Measurements from ENCODE around the gene NEMF.
"Not testable (repeated sequence)": the region's sequence is repeated elsewhere in the genome, so short reads cannot be mapped to it uniquely, and the experiment has no call there.

Gene NEMF

GRCh38 chr14:49852301-49853157 is at the start of gene NEMF:
Gene NEMF, minus strand, starts transcription at chr14:49852788. Its CDS starts 35 bp downstream, at chr14:49852753.
- DNase-seq = peak; percentile 83 to 95

GRCh38 chr14:49900973-49901372 is 48.4 kb upstream of the NEMF start:
- no peak for DNase-seq

GRCh38 chr14:49898485-49898884 is 45.9 kb upstream of the NEMF start:
- DNase-seq = no peak

- no peak for DNase-seq
Measured at GRCh38 chr14:49897965-49898364, 45.4 kb upstream of the NEMF start.

GRCh38 chr14:49897414-49897813 is 44.8 kb upstream of the NEMF start:
- no peak for DNase-seq

- DNase-seq = no peak
Measured at GRCh38 chr14:49896966-49897365, 44.4 kb upstream of the NEMF start.

- not testable (repeated sequence) for DNase-seq
Measured at GRCh38 chr14:49896272-49896671, 43.7 kb upstream of the NEMF start.

- no peak for DNase-seq
Measured at GRCh38 chr14:49895480-49895879, 42.9 kb upstream of the NEMF start.

- not testable (repeated sequence) for DNase-seq
Measured at GRCh38 chr14:49894214-49895107, 41.9 kb upstream of the NEMF start.

GRCh38 chr14:49893309-49894213 is 41.0 kb upstream of the NEMF start:
- no peak for DNase-seq

- peak; percentile 93 to 99 for DNase-seq
Measured at GRCh38 chr14:49892636-49893308, 40.2 kb upstream of the NEMF start, which contains the start of gene ARF6. Gene ARF6, plus strand, starts transcription at chr14:49893082. Its CDS starts 655 bp downstream, at chr14:49893737.

- DNase-seq = peak; percentile 67 to 74
Measured at GRCh38 chr14:49892301-49892635, 39.7 kb upstream of the NEMF start.

- no peak for DNase-seq
Measured at GRCh38 chr14:49888293-49888692, 35.7 kb upstream of the NEMF start.

- no peak for DNase-seq
Measured at GRCh38 chr14:49886523-49886922, 33.9 kb upstream of the NEMF start.

GRCh38 chr14:49882826-49883694 is 30.5 kb upstream of the NEMF start:
- DNase-seq = no peak

GRCh38 chr14:49881350-49882001 is 28.9 kb upstream of the NEMF start:
- no peak for DNase-seq

- DNase-seq = no peak
Measured at GRCh38 chr14:49880267-49881064, 27.9 kb upstream of the NEMF start.

GRCh38 chr14:49879646-49880204 is 27.1 kb upstream of the NEMF start:
- DNase-seq = peak; percentile 58 to 67

- DNase-seq = no peak
Measured at GRCh38 chr14:49876563-49877127, 24.1 kb upstream of the NEMF start.

Data from SHP77 (cell line).